Tibial nerve (tissue), 4 donors: ENCODE data around the gene DBH. TPM values are rescaled to one million over a fixed set of nuclear protein-coding genes. Genes with fewer than 3 reads are reported as not detected.

ENCODE experiments used
- DNase-seq, 2 donors: peaks; one replicate each; pipeline ENCODE4 v3.0.0-alpha.2; 2019; ENCODE audit warnings: low spot score in 2 of 2
- H3K27ac ChIP-seq, 4 donors: fragments of 200-600 bp; sonication (generic) in 3 of 4; one replicate each; pipeline ENCODE4 v1.5.1; 2017 to 2019; ENCODE audit warnings: mild to moderate bottlenecking in 1 of 4
- H3K27me3 ChIP-seq, 2 donors: fragments of 200-600 bp; sonication (generic) in 1 of 2; one replicate each; pipeline versions ENCODE4 v1.5.1 to v1.6.0; 2017 to 2019
- H3K36me3 ChIP-seq, 3 donors: fragments of 200-600 bp; sonication (generic); one replicate each; pipeline ENCODE4 v1.5.1; 2018 to 2019
- H3K4me1 ChIP-seq, 4 donors: fragments of 200-600 bp; sonication (generic) in 3 of 4; one replicate each; pipeline ENCODE4 v1.5.1; 2017 to 2019
- H3K4me3 ChIP-seq, 4 donors: fragments of 200-600 bp; sonication (generic) in 3 of 4; one replicate each; pipeline ENCODE4 v1.5.1; 2017 to 2019; ENCODE audit warnings: mild to moderate bottlenecking in 1 of 4, moderate library complexity in 1 of 4
- H3K9me3 ChIP-seq, 4 donors: fragments of 200-600 bp; sonication (generic) in 3 of 4; one replicate each; pipeline ENCODE4 v1.5.1; 2017 to 2019
- CTCF ChIP-seq, 5 experiments: fragments of 200-600 bp in 3 of 5; fragments of 450-650 bp in 2 of 5; sonication (generic) in 3 of 5; IDR thresholded peaks; one replicate each; pipeline ENCODE4 v1.5.1; 2016 to 2019; ENCODE audit warnings: antibody characterized with exemption in 5 of 5, mild to moderate bottlenecking in 3 of 5, moderate library complexity in 2 of 5
- EP300 ChIP-seq, 2 donors: sonication (generic); formaldehyde crosslinking; IDR thresholded peaks; one replicate each; pipeline ENCODE4 v1.6.1; 2017; ENCODE audit warnings: antibody characterized with exemption in 2 of 2, mild to moderate bottlenecking in 1 of 2
- POLR2A ChIP-seq, 2 donors: fragments of 450-650 bp; IDR thresholded peaks; one replicate each; pipeline ENCODE4 v1.6.1; 2017; ENCODE audit warnings: antibody characterized with exemption in 2 of 2, mild to moderate bottlenecking in 2 of 2, moderate library complexity in 2 of 2
- WGBS, 2 donors: methylation state at CpG; one replicate each; pipeline ENCODE4 v1.1.5; 2018; 5-methylcytosine and 5-hydroxymethylcytosine counted together
- total RNA-seq, 4 donors: library from RNA; depleted of rRNA; stranded (reverse); fragments of >200 nt; gene quantifications; one replicate each; pipeline ENCODE4 v1.1.0, GENCODE V29; 2016

DBH gene
- total RNA-seq, 4 donors from 2014 or later, result under 0.01 to 1.2 (median 0.22) TPM; not detected in 1

GRCh38 chr9:133604214-133604613 is 31.9 kb upstream of the DBH start:
- Histone ChIP-seq H3K27ac (no peak overlapping the region), H3K36me3 (no peaks in the 10 kb centered on the region), H3K4me3 (no peak overlapping the region), H3K27me3 (peaks cover 0 to 55% of the 10 kb centered on the region in 2 donors), H3K9me3 (peaks cover 0 to under 1% (median 0%) of the 10 kb centered on the region in 4 donors), H3K4me1 (peaks cover 0 to 4% (median 0%) of the 10 kb centered on the region in 4 donors)
- peak in 1 of 5 experiments; percentile 9 for TF ChIP-seq CTCF (IDR thresholded peaks at IDR 0.05)
- no peak for TF ChIP-seq POLR2A (IDR thresholded peaks at IDR 0.05)
- TF ChIP-seq EP300 (IDR thresholded peaks at IDR 0.05), result no peak
- 28 to 32% methylated on average over 5 of the region's 5 CpGs for WGBS, 2 donors
- no peak for DNase-seq

- no peak for TF ChIP-seq CTCF (IDR thresholded peaks at IDR 0.05)
- TF ChIP-seq EP300 (IDR thresholded peaks at IDR 0.05), result no peak
- no peak for TF ChIP-seq POLR2A (IDR thresholded peaks at IDR 0.05)
- Histone ChIP-seq H3K27me3 (peaks cover 0 to 61% of the 10 kb centered on the region in 2 donors), H3K36me3 (no peaks in the 10 kb centered on the region), H3K4me1 (peaks cover 0 to 4% (median 0%) of the 10 kb centered on the region in 4 donors), H3K27ac (no peak overlapping the region), H3K9me3 (no peaks in the 10 kb centered on the region), H3K4me3 (no peak overlapping the region)
- WGBS, 2 donors, result 54 to 65% methylated on average over 14 of the region's 14 CpGs
- no peak for DNase-seq
These were observed 31.3 kb upstream of the DBH start for GRCh38 chr9:133604856-133605255.

- Histone ChIP-seq H3K4me1 (peaks cover 0 to 4% (median 0%) of the 10 kb centered on the region in 4 donors), H3K27ac (no peak overlapping the region), H3K27me3 (peaks cover 0 to 67% of the 10 kb centered on the region in 2 donors), H3K9me3 (no peaks in the 10 kb centered on the region), H3K36me3 (no peaks in the 10 kb centered on the region), H3K4me3 (no peak overlapping the region)
- no peak for DNase-seq
- 78 to 85% methylated on average over 15 to 17 of the region's 17 CpGs for WGBS, 2 donors
- TF ChIP-seq EP300 (IDR thresholded peaks at IDR 0.05), result no peak
- TF ChIP-seq CTCF (IDR thresholded peaks at IDR 0.05), result no peak
- no peak for TF ChIP-seq POLR2A (IDR thresholded peaks at IDR 0.05)
These were observed 30.7 kb upstream of the DBH start for GRCh38 chr9:133605446-133605845.

GRCh38 chr9:133605856-133606707 is 30.1 kb upstream of the DBH start:
- Histone ChIP-seq H3K36me3 (no peaks in the 10 kb centered on the region), H3K4me3 (no peak overlapping the region), H3K27ac (no peak overlapping the region), H3K9me3 (no peaks in the 10 kb centered on the region), H3K27me3 (peaks cover 0 to 73% of the 10 kb centered on the region in 2 donors), H3K4me1 (peaks cover 0 to 4% (median 0%) of the 10 kb centered on the region in 4 donors)
- TF ChIP-seq CTCF (IDR thresholded peaks at IDR 0.05), result no peak
- no peak for TF ChIP-seq POLR2A (IDR thresholded peaks at IDR 0.05)
- TF ChIP-seq EP300 (IDR thresholded peaks at IDR 0.05), result no peak
- no peak for DNase-seq
- 55 to 67% methylated on average over 15 of the region's 16 CpGs for WGBS, 2 donors

- 22 to 46% methylated on average over 5 to 8 of the region's 8 CpGs for WGBS, 2 donors
- Histone ChIP-seq H3K9me3 (no peaks in the 10 kb centered on the region), H3K36me3 (no peaks in the 10 kb centered on the region), H3K27ac (no peak overlapping the region), H3K27me3 (peaks cover 0 to 79% of the 10 kb centered on the region in 2 donors), H3K4me1 (peaks cover 0 to 4% (median 0%) of the 10 kb centered on the region in 4 donors), H3K4me3 (no peak overlapping the region)
- TF ChIP-seq CTCF (IDR thresholded peaks at IDR 0.05) (no peak), EP300 (IDR thresholded peaks at IDR 0.05) (no peak), POLR2A (IDR thresholded peaks at IDR 0.05) (no peak)
- DNase-seq, result no peak
These were observed 29.5 kb upstream of the DBH start for GRCh38 chr9:133606708-133607025.
